AG09309 (cell line): Measurements from ENCODE around the gene OR9A4.
"Not testable (repeated sequence)": the region's sequence is repeated elsewhere in the genome, so short reads cannot be mapped to it uniquely, and the experiment has no call there.

Source experiments
- DNase-seq: peaks from one replicate; pipeline ENCODE4 v3.0.0-alpha.2; 2010; ENCODE audit warnings: low read depth
- H3K4me3 ChIP-seq: 2 replicates; pipeline ENCODE4 v1.5.1; 2011; ENCODE audit warnings: mild to moderate bottlenecking, low read depth, low read length, moderate library complexity; ENCODE audit not compliant: control insufficient read depth
- CTCF ChIP-seq: IDR thresholded peaks from 2 replicates; pipeline ENCODE4 v1.5.1; 2011; ENCODE audit warnings: mild to moderate bottlenecking, low read depth, low read length, inconsistent platforms; ENCODE audit not compliant: insufficient read depth, control insufficient read depth; ENCODE audit errors: missing control alignments

OR9A4 gene

GRCh38 chr7:141880960-141881359 is 35.2 kb upstream of the OR9A4 start:
- TF ChIP-seq CTCF: no peak
- DNase-seq: no peak
- H3K4me3 ChIP-seq: no peak overlapping the region

DNA sequence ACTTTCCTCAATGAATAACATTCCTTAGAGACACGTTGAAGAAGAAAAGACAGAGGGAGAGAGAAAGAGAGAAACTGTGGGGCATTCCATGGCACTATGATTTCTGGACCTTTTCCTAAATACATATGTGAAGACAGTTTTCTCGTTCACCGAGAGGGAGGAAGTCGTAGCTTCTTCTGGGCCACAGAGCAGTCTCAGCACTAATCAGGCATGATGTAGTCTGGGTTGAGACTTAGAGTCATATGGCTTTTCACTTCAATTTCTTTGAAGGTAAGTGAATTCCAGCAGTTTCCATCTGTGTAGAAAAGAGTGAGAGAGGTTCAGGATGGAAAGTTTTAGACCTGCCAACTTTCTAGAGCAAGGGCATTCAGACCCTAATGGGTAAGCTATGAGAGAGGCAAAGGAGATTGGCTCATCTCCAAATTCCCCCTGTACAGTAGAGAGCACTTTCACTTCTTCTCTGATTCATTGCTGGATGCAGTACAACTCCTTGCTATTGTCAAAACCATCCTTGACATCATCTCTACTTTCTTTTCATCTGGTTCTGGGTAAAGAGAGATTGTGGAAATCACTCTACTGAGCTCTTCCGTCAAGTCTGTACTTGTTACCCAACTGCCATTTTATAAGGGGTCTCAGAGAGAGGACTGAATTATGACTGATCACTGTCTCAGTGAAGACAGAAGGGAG is 31.5 kb upstream of the OR9A4 start:
- no peak overlapping the region for H3K4me3 ChIP-seq
- TF ChIP-seq CTCF: no peak
- DNase-seq: no peak

DNA sequence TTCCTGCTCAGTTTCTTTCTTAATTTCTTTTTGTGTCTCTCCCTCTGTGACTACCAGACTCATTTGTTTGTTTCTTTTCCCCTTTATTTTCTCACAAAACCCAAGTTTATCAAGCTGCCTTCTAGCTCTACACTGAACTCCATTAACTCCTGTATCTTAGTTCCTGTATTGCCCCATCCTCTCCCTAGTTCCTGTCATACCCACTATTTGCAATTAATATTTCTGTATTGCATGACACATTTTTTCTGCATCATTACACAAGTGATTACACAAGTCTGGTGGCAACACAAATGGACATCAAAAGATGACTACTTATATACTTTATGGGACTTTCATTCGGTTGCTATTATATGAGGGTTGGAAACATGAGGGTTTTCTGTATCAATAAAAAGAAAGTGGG is 26.9 kb upstream of the OR9A4 start:
- no peak for TF ChIP-seq CTCF
- H3K4me3 ChIP-seq: no peak overlapping the region

GRCh38 chr7:141891336-141891735 is 24.9 kb upstream of the OR9A4 start:
- DNase-seq: no peak
- no peak overlapping the region for H3K4me3 ChIP-seq
- no peak for TF ChIP-seq CTCF

More for the DNA sequence above, 26.9 kb upstream of the OR9A4 start:
- no peak for DNase-seq

DNA sequence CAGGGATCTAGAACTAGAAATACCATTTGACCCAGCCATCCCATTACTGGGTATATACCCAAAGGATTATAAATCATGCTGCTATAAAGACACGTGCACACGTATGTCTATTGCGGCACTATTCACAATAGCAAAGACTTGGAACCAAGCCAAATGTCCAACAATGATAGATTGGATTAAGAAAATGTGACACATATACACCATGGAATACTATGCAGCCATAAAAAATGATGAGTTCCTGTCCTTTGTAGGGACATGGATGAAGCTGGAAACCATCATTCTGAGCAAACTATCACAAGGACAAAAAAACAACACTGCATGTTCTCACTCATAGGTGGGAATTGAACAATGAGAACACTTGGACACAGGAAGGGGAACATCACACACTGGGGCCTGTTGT is 16.8 kb upstream of the OR9A4 start:
- H3K4me3 ChIP-seq, DNase-seq: not testable (repeated sequence)

- TF ChIP-seq CTCF: no peak
- H3K4me3 ChIP-seq: no peak overlapping the region
- DNase-seq: no peak
Observed at GRCh38 chr7:141906285-141906684, 9.9 kb upstream of the OR9A4 start.

DNA sequence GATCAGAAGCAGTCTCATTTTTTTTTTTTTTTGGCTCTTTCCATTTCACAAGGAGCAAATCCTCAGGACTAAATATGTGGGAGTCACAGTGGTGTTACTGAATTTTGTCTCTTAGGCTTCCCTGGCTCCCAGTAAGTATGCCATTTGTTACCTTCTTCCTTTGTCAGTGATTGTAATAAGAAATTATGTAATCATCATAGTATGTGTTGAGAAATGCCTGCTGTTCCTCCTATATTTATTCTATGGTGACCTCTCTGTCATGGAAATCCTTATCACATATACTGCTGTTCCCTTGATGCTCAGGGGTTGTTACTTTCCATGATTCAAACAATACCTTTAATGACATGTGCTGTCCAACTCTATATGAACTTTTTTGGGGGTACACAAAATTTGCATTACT is 4.8 kb upstream of the OR9A4 start:
- no peak overlapping the region for H3K4me3 ChIP-seq
- no peak for DNase-seq
- TF ChIP-seq CTCF: no peak
